H9 (cell line): Measurements from ENCODE around the gene ANKRD13C. TPM values are rescaled to one million over a fixed set of nuclear protein-coding genes. Genes with fewer than 3 reads are reported as not detected.

ENCODE experiments used
- DNase-seq: peaks from one replicate; pipeline ENCODE4 v3.0.0-alpha.2; 2017
- H2AFZ ChIP-seq: one replicate; pipeline ENCODE4 v1.6.1; 2013; ENCODE audit warnings: mild to moderate bottlenecking, low read length, control low read depth, moderate library complexity
- H2AK5ac ChIP-seq: 2 replicates; pipeline ENCODE4 v1.6.1; 2013; ENCODE audit warnings: low read length, control low read depth, mixed read lengths; ENCODE audit not compliant: insufficient read length
- H2BK120ac ChIP-seq: one replicate; pipeline ENCODE4 v1.6.1; 2013; ENCODE audit warnings: low read depth, mild to moderate bottlenecking, low read length, control low read depth, inconsistent platforms; ENCODE audit not compliant: poor library complexity, severe bottlenecking
- H2BK12ac ChIP-seq: 2 replicates; pipeline ENCODE4 v1.6.1; 2013; ENCODE audit warnings: low read length, control low read depth, mixed read lengths, low read depth; ENCODE audit not compliant: insufficient read length
- H2BK15ac ChIP-seq: 2 replicates; pipeline ENCODE4 v1.6.1; 2013; ENCODE audit warnings: low read depth, low read length, control low read depth
- H2BK20ac ChIP-seq: one replicate; pipeline ENCODE4 v1.6.1; 2013; ENCODE audit warnings: low read depth, mild to moderate bottlenecking, low read length, control low read depth, inconsistent platforms; ENCODE audit not compliant: poor library complexity, severe bottlenecking
- H2BK5ac ChIP-seq: 2 replicates; pipeline ENCODE4 v1.6.1; 2013; ENCODE audit warnings: low read length, control low read depth, mixed read lengths; ENCODE audit not compliant: insufficient read length
- H3K14ac ChIP-seq: 2 replicates; pipeline ENCODE4 v1.6.1; 2013; ENCODE audit warnings: low read length, control low read depth; ENCODE audit not compliant: insufficient read depth
- H3K18ac ChIP-seq: 2 replicates; pipeline ENCODE4 v1.6.1; 2013; ENCODE audit warnings: low read depth, mild to moderate bottlenecking, mixed read lengths, low read length, control low read depth; ENCODE audit not compliant: insufficient read length
- H3K23ac ChIP-seq: 2 replicates; pipeline ENCODE4 v1.6.1; 2013; ENCODE audit warnings: low read length, control low read depth, mixed read lengths, low read depth; ENCODE audit not compliant: insufficient read length
- H3K23me2 ChIP-seq: 2 replicates; pipeline ENCODE4 v1.6.1; 2013; ENCODE audit warnings: low read depth, mild to moderate bottlenecking, mixed read lengths, low read length, control low read depth; ENCODE audit not compliant: insufficient read length, poor library complexity, severe bottlenecking
- H3K27ac ChIP-seq: 2 replicates; pipeline ENCODE4 v1.5.1; 2013; ENCODE audit warnings: low read length, control low read depth, mixed read lengths, low read depth; ENCODE audit not compliant: insufficient read length
- H3K27me3 ChIP-seq: 2 replicates; pipeline ENCODE4 v1.6.1; 2013; ENCODE audit warnings: low read length, control low read depth, inconsistent platforms; ENCODE audit not compliant: insufficient read depth
- H3K4ac ChIP-seq: 2 replicates; pipeline ENCODE4 v1.6.1; 2013; ENCODE audit warnings: low read depth, mild to moderate bottlenecking, control low read depth, inconsistent platforms, low read length, moderate library complexity
- H3K4me1 ChIP-seq: 2 replicates; pipeline ENCODE4 v1.6.1; 2013; ENCODE audit warnings: low read length, control low read depth, inconsistent platforms; ENCODE audit not compliant: insufficient read depth
- H3K4me2 ChIP-seq: 2 replicates; pipeline ENCODE4 v1.6.1; 2013; ENCODE audit warnings: low read length, control low read depth, mixed read lengths; ENCODE audit not compliant: insufficient read length, insufficient read depth
- H3K56ac ChIP-seq: 2 replicates; pipeline ENCODE4 v1.6.1; 2013; ENCODE audit warnings: low read depth, mild to moderate bottlenecking, mixed read lengths, low read length, control low read depth; ENCODE audit not compliant: insufficient read length
- H3K79me1 ChIP-seq: 2 replicates; pipeline ENCODE4 v1.6.1; 2013; ENCODE audit warnings: low read depth, mild to moderate bottlenecking, moderate library complexity, low read length, control low read depth, inconsistent platforms; ENCODE audit not compliant: insufficient read depth, poor library complexity, severe bottlenecking
- H3K79me2 ChIP-seq: 2 replicates; pipeline ENCODE4 v1.6.1; 2013; ENCODE audit warnings: low read length, control low read depth, inconsistent platforms; ENCODE audit not compliant: insufficient read depth
- H3K9ac ChIP-seq: 2 replicates; pipeline ENCODE4 v1.6.1; 2013; ENCODE audit warnings: low read length, control low read depth, mixed read lengths; ENCODE audit not compliant: insufficient read length; ENCODE audit errors: extremely low read depth
- H3K9me3 ChIP-seq: one replicate; pipeline ENCODE4 v1.6.1; 2013; ENCODE audit warnings: low read depth, low read length, inconsistent platforms; ENCODE audit not compliant: control insufficient read depth
- H3T11ph ChIP-seq: one replicate; pipeline ENCODE4 v1.6.1; 2013; ENCODE audit warnings: mild to moderate bottlenecking, low read length, control low read depth, inconsistent platforms
- H4K20me1 ChIP-seq: one replicate; pipeline ENCODE4 v1.6.1; 2013; ENCODE audit not compliant: control insufficient read depth, insufficient read length, insufficient read depth
- H4K5ac ChIP-seq: 2 replicates; pipeline ENCODE4 v1.6.1; 2013; ENCODE audit warnings: low read depth, mild to moderate bottlenecking, mixed read lengths, low read length, control low read depth; ENCODE audit not compliant: insufficient read length
- H4K8ac ChIP-seq: replicated peaks from 2 replicates; pipeline ENCODE4 v1.6.1; 2013; ENCODE audit warnings: low read length, control low read depth, mixed read lengths, low read depth; ENCODE audit not compliant: insufficient read length
- H4K91ac ChIP-seq: 2 replicates; pipeline ENCODE4 v1.6.1; 2013; ENCODE audit warnings: low read depth, mild to moderate bottlenecking, moderate library complexity, mixed read lengths, low read length, control low read depth; ENCODE audit not compliant: insufficient read length
- H3K27ac Mint-ChIP-seq, 3 experiments: 2 replicates in 2 of 3; 3 replicates in 1 of 3; pipeline ENCODE4 v1.8.0; 2020 to 2021; ENCODE audit warnings: mixed read lengths in 3 of 3, mild to moderate bottlenecking in 1 of 3, moderate library complexity in 1 of 3
- H3K27me3 Mint-ChIP-seq: 2 replicates; pipeline ENCODE4 v1.8.0; 2021; ENCODE audit warnings: low read depth, mild to moderate bottlenecking, moderate library complexity, mixed read lengths
- H3K36me3 Mint-ChIP-seq, 3 experiments: 2 replicates in 2 of 3; 3 replicates in 1 of 3; pipeline ENCODE4 v1.8.0; 2020 to 2021; ENCODE audit warnings: low read depth in 3 of 3, mixed read lengths in 3 of 3; ENCODE audit not compliant: insufficient read depth in 1 of 3
- H3K4me1 Mint-ChIP-seq, 2 experiments: 2 replicates each; pipeline ENCODE4 v1.8.0; 2020; ENCODE audit warnings: mixed read lengths in 2 of 2
- H3K4me3 Mint-ChIP-seq, 2 experiments: 2 replicates in 1 of 2; 3 replicates in 1 of 2; pipeline ENCODE4 v1.8.0; 2020 to 2021; ENCODE audit warnings: mild to moderate bottlenecking in 2 of 2, mixed read lengths in 2 of 2, moderate library complexity in 1 of 2
- H3K9me3 Mint-ChIP-seq, 2 experiments: 2 replicates in 1 of 2; 3 replicates in 1 of 2; pipeline ENCODE4 v1.8.0; 2020; ENCODE audit warnings: mild to moderate bottlenecking in 2 of 2, mixed read lengths in 2 of 2, moderate library complexity in 1 of 2
- CTCF ChIP-seq: fragments of 200-600 bp; sonication (generic); conservative IDR thresholded peaks from 3 replicates; pipeline ENCODE4 v1.8.0; 2021; ENCODE audit warnings: antibody characterized with exemption, mild to moderate bottlenecking
- WGBS: extraction: QIAGEN DNeasy Blood & Tissue Kit; methylation state at CpG from one replicate; pipeline ENCODE4 v1.1.7; 2013; ENCODE audit warnings: missing lambda C conversion rate, low lambda C conversion rate, mixed read lengths; ENCODE audit not compliant: insufficient read length; ENCODE audit errors: extremely low coverage; 5-methylcytosine and 5-hydroxymethylcytosine counted together
- total RNA-seq: library from RNA; stranded (reverse); gene quantifications from 2 replicates; pipeline ENCODE4 v1.2.1, GENCODE V29; 2021

Gene ANKRD13C
- total RNA-seq, 1 experiment from 2014 or later: 19.7 TPM

GRCh38 chr1:70221238-70222121, 133.0 kb downstream of the ANKRD13C start, which contains the start of gene SRSF11:
Gene SRSF11, plus strand, starts transcription at chr1:70221380. Its CDS starts 257 bp downstream, at chr1:70221637.
- Histone ChIP-seq H3K4me1 (no peaks in the 10 kb centered on the region), H3K27me3 (no peaks in the 10 kb centered on the region), H3K9ac (peak within 1 kb of the TSS; percentile 98), H3K56ac (peak within 1 kb of the TSS; percentile 33), H3K14ac (peak within 1 kb of the TSS; percentile 97), H3K23me2 (no peaks in the 10 kb centered on the region), H3K79me2 (peaks cover 17% of the 10 kb centered on the region; the same call in 1 of the 2 replicates), H3K79me1 (no peaks in the 10 kb centered on the region), H3K27ac (peak within 1 kb of the TSS; percentile 77), H2BK120ac (no peak within 1 kb of the TSS), H4K8ac (no peak within 1 kb of the TSS), H3K4me2 (peak within 1 kb of the TSS; percentile 43), H3T11ph (no peak within 1 kb of the TSS), H2AK5ac (no peak within 1 kb of the TSS), H4K5ac (peak within 1 kb of the TSS; percentile 31), H2BK20ac (no peak within 1 kb of the TSS), H2BK15ac (no peak within 1 kb of the TSS), H2BK5ac (peak within 1 kb of the TSS; percentile 28), H2AFZ (no peak within 1 kb of the TSS), H3K4ac (no peak within 1 kb of the TSS), H4K20me1 (no peaks in the 10 kb centered on the region), H3K23ac (no peak within 1 kb of the TSS), H2BK12ac (no peak within 1 kb of the TSS), H3K18ac (peak within 1 kb of the TSS; percentile 98), H3K9me3 (no peaks in the 10 kb centered on the region), H4K91ac (peak within 1 kb of the TSS; percentile 23)
- DNase-seq: peak; percentile 95
- no peaks in the 10 kb centered on the region for H3K27me3 Mint-ChIP-seq
- peak; percentile 30; the same call in 1 of the 3 replicates for TF ChIP-seq CTCF
- WGBS: no CpG with 5 or more reads among the region's 74 CpGs
- H3K4me3 Mint-ChIP-seq: peak within 1 kb of the TSS; percentile 94 to 95
- peaks cover 17 to 47% (median 42%) of the 10 kb centered on the region in 3 experiments for H3K36me3 Mint-ChIP-seq
- peaks cover 21 to 29% of the 10 kb centered on the region in 2 experiments for H3K4me1 Mint-ChIP-seq
- H3K27ac Mint-ChIP-seq: peak within 1 kb of the TSS; percentile 85 to 99 (median 98)
- no peaks in the 10 kb centered on the region for H3K9me3 Mint-ChIP-seq
